ENCODE data around the gene ENO2. TPM values are rescaled to one million over a fixed set of nuclear protein-coding genes. Genes with fewer than 3 reads are reported as not detected.

Gene ENO2
- polyA plus RNA-seq, 5 donors, result 9.0 to 17.8 (median 14.9) TPM

- no peak for DNase-seq
Measured at GRCh38 chr12:6909421-6910145, 4.8 kb upstream of the ENO2 start.

GRCh38 chr12:6912164-6912935 lies 2.0 kb upstream of the ENO2 start:
- no peak for DNase-seq

GRCh38 chr12:6914947-6915788 lies 788 bp downstream of the ENO2 start:
- no peak for DNase-seq

- DNase-seq, result no peak
Measured at GRCh38 chr12:6915789-6916285, 1.5 kb downstream of the ENO2 start.

- DNase-seq, result no peak
Measured at GRCh38 chr12:6916426-6917200, 2.2 kb downstream of the ENO2 start.

GRCh38 chr12:6917491-6918231 lies 3.3 kb downstream of the ENO2 start:
- no peak for DNase-seq

- DNase-seq, result no peak
Measured at GRCh38 chr12:6919588-6919987, 5.2 kb downstream of the ENO2 start.

GRCh38 chr12:6921539-6921938 lies 7.2 kb downstream of the ENO2 start:
- no peak for DNase-seq

GRCh38 chr12:6921996-6922946 lies 7.9 kb downstream of the ENO2 start:
- no peak for DNase-seq

GRCh38 chr12:6923003-6923732 lies 8.8 kb downstream of the ENO2 start:
- no peak for DNase-seq

GRCh38 chr12:6923851-6924250 lies 9.5 kb downstream of the ENO2 start:
- no peak for DNase-seq

GRCh38 chr12:6925239-6925539 lies 10.8 kb downstream of the ENO2 start:
- no peak for DNase-seq

GRCh38 chr12:6925540-6926279 lies 11.3 kb downstream of the ENO2 start:
- peak in 1 of 2 donors; percentile 81 for DNase-seq

- DNase-seq, result peak; percentile 90 to 91
Measured at GRCh38 chr12:6927379-6928021, 13.1 kb downstream of the ENO2 start, which contains the start of gene ATN1. ATN1 (plus strand) TSS chr12:6927959; CDS start chr12:6934002, 6,043 bp downstream.

GRCh38 chr12:6928022-6928702 lies 13.8 kb downstream of the ENO2 start:
- no peak for DNase-seq

- DNase-seq, result no peak
Measured at GRCh38 chr12:6928703-6929407, 14.5 kb downstream of the ENO2 start.
